GM23248 (cell line): ENCODE data around the gene FBN3.

Source experiments
- EZH2 ChIP-seq: fragments of 200-600 bp; sonication (generic); IDR thresholded peaks from 2 replicates; pipeline ENCODE4 v1.6.1; 2018; ENCODE audit warnings: antibody characterized with exemption, mild to moderate bottlenecking; ENCODE audit not compliant: insufficient read depth, poor library complexity, severe bottlenecking
- EZH2phosphoT487 ChIP-seq: fragments of 200-600 bp; sonication (generic); IDR thresholded peaks from 2 replicates; pipeline ENCODE4 v1.6.1; 2018; ENCODE audit warnings: antibody characterized with exemption, moderate library complexity, mild to moderate bottlenecking, low read depth; ENCODE audit not compliant: insufficient read depth

GRCh38 chr19:8142513-8142900 lies 6.9 kb downstream of the FBN3 start:
- TF ChIP-seq EZH2 (no peak), EZH2phosphoT487 (no peak)
